Loucy (cell line): Measurements from ENCODE around the gene CELF4.

ENCODE experiments used
- EZH2phosphoT487 ChIP-seq: fragments of 200-600 bp; IDR thresholded peaks from 2 replicates; pipeline ENCODE4 v1.6.1; 2018; ENCODE audit warnings: antibody characterized with exemption, mild to moderate bottlenecking, moderate library complexity, borderline replicate concordance
- TF ChIP-seq, protein P1 (sequence below): fragments of 200-600 bp; sonication (generic); conservative IDR thresholded peaks from 2 replicates; pipeline ENCODE4 v1.5.1; 2014; ENCODE audit warnings: mild to moderate bottlenecking, antibody characterized with exemption, low read length

GRCh38 chr18:37330173-37330572 lies 235.4 kb downstream of the CELF4 start:
- TF ChIP-seq, protein P1, sequence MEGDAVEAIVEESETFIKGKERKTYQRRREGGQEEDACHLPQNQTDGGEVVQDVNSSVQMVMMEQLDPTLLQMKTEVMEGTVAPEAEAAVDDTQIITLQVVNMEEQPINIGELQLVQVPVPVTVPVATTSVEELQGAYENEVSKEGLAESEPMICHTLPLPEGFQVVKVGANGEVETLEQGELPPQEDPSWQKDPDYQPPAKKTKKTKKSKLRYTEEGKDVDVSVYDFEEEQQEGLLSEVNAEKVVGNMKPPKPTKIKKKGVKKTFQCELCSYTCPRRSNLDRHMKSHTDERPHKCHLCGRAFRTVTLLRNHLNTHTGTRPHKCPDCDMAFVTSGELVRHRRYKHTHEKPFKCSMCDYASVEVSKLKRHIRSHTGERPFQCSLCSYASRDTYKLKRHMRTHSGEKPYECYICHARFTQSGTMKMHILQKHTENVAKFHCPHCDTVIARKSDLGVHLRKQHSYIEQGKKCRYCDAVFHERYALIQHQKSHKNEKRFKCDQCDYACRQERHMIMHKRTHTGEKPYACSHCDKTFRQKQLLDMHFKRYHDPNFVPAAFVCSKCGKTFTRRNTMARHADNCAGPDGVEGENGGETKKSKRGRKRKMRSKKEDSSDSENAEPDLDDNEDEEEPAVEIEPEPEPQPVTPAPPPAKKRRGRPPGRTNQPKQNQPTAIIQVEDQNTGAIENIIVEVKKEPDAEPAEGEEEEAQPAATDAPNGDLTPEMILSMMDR = no peak
- no peak for TF ChIP-seq EZH2phosphoT487
